H1 (cell line): ENCODE measurements around the gene NAAA. TPM values are rescaled to one million over a fixed set of nuclear protein-coding genes. Genes with fewer than 3 reads are reported as not detected.

Experiments used
- BCL11A ChIP-seq, 2 experiments: IDR thresholded peaks; one replicate each; pipeline ENCODE4 v1.6.1; 2011; ENCODE audit warnings: low read depth in 2 of 2, low read length in 2 of 2, mild to moderate bottlenecking in 2 of 2
- CBX8 ChIP-seq: fragments of 300-800, 300-1000 bp; sonication (generic); IDR thresholded peaks from 2 replicates; pipeline ENCODE4 v1.7.1; 2016; ENCODE audit warnings: low read depth, low read length, borderline replicate concordance
- CTBP2 ChIP-seq: IDR thresholded peaks from 2 replicates; pipeline ENCODE4 v1.7.0; 2011; ENCODE audit warnings: borderline replicate concordance, mild to moderate bottlenecking, moderate library complexity, mixed read lengths, low read length; ENCODE audit not compliant: insufficient read depth, insufficient read length
- EGR1 ChIP-seq: IDR thresholded peaks from 2 replicates; pipeline ENCODE4 v1.6.1; 2011; ENCODE audit warnings: low read depth, low read length, borderline replicate concordance
- NANOG ChIP-seq: IDR thresholded peaks from 2 replicates; pipeline ENCODE4 v1.6.1; 2011; ENCODE audit warnings: low read length, low read depth, mild to moderate bottlenecking, inconsistent platforms; ENCODE audit not compliant: insufficient read depth, poor library complexity, severe bottlenecking
- POLR2A ChIP-seq, 2 experiments: IDR thresholded peaks; 1 replicate in 1 of 2; 2 replicates in 1 of 2; pipeline ENCODE4 v1.6.1; 2011; ENCODE audit warnings: low read depth in 2 of 2, low read length in 2 of 2, mild to moderate bottlenecking in 2 of 2; ENCODE audit errors: control extremely low read depth in 1 of 2
- SP1 ChIP-seq: IDR thresholded peaks from 2 replicates; pipeline ENCODE4 v1.6.1; 2011; ENCODE audit warnings: low read depth, low read length
- SUZ12 ChIP-seq: fragments of 200-600 bp; sonication (generic); IDR thresholded peaks from 2 replicates; pipeline ENCODE4 v1.6.1; 2012; ENCODE audit warnings: mild to moderate bottlenecking, inconsistent platforms, low read length, moderate library complexity, mixed read lengths
- TCF12 ChIP-seq: IDR thresholded peaks from 2 replicates; pipeline ENCODE4 v1.6.1; 2011; ENCODE audit warnings: low read depth, mild to moderate bottlenecking, low read length
- polyA plus RNA-seq, 7 experiments: library from polyadenylated mRNA; depleted of rRNA in 3 of 7; stranded (reverse) in 5 of 7; unstranded in 2 of 7; fragments of >200 nt in 5 of 7; fragments of 200-250 nt in 2 of 7; gene quantifications; 1 replicate in 5 of 7; 2 replicates in 1 of 7; 4 replicates in 1 of 7; pipeline versions ENCODE4 v1.2.1 to v1.2.3, GENCODE V29; 2011 to 2013; ENCODE audit warnings: missing spikeins in 2 of 7, mixed read lengths in 2 of 7
- total RNA-seq: library from RNA; stranded (reverse); fragmentation: NEBNext Ultra II Directional; extraction: Animal tissue kit (Norgen Biotek cat#: 25700); gene quantifications from 2 replicates; pipeline ENCODE4 v1.2.1, GENCODE V29; 2021
- TF ChIP-seq, protein P1 (sequence below): IDR thresholded peaks from 2 replicates; pipeline ENCODE4 v1.6.1; 2012; ENCODE audit warnings: low read length, inconsistent platforms

NAAA gene
- total and polyA plus RNA-seq, 2 of the 8 experiments (the other 6 are each of a cell fraction or from before 2014, with no cell fraction given) = 9.4 to 12.5 TPM

GRCh38 chr4:75940692-75941253 is at the start of gene NAAA (continued):
- TF ChIP-seq, protein P1, sequence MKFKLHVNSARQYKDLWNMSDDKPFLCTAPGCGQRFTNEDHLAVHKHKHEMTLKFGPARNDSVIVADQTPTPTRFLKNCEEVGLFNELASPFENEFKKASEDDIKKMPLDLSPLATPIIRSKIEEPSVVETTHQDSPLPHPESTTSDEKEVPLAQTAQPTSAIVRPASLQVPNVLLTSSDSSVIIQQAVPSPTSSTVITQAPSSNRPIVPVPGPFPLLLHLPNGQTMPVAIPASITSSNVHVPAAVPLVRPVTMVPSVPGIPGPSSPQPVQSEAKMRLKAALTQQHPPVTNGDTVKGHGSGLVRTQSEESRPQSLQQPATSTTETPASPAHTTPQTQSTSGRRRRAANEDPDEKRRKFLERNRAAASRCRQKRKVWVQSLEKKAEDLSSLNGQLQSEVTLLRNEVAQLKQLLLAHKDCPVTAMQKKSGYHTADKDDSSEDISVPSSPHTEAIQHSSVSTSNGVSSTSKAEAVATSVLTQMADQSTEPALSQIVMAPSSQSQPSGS = no peak
- TF ChIP-seq NANOG (no peak), SP1 (0 out of 2 replicates have a peak, but pooled peaks have one; percentile 34), SUZ12 (no peak; the same call in none of the 2 replicates), CBX8 (no peak), BCL11A (IDR thresholded peaks at IDR 0.05; ENCODE audit: low read depth in 2 of 2, low read length in 2 of 2) (no peak), EGR1 (no peak), TCF12 (0 out of 2 replicates have a peak, but pooled peaks have one; percentile 16), CTBP2 (no peak), POLR2A (IDR thresholded peaks at IDR 0.05; ENCODE audit: control extremely low read depth in 1 of 2, low read depth in 2 of 2, low read length in 2 of 2) (peak in 1 of 2 experiments; percentile 59; a peak in 1 of 3 replicates)
